Thyroid gland (tissue), 4 donors: ENCODE results near the gene RPP14. TPM values are rescaled to one million over a fixed set of nuclear protein-coding genes. Genes with fewer than 3 reads are reported as not detected.

Source experiments
- DNase-seq, 2 donors: peaks; one replicate each; pipeline ENCODE4 v3.0.0-alpha.2; 2019
- H3K27ac ChIP-seq, 3 donors: fragments of 200-600 bp; sonication (generic); 1 replicate in 2 of 3; 2 replicates in 1 of 3; pipeline ENCODE4 v1.5.1; 2016 to 2019; ENCODE audit warnings: mild to moderate bottlenecking in 1 of 3, moderate library complexity in 1 of 3
- H3K27me3 ChIP-seq: fragments of 200-600 bp; sonication (generic); one replicate; pipeline ENCODE4 v1.5.1; 2019
- H3K36me3 ChIP-seq, 2 donors: fragments of 200-600 bp; sonication (generic); one replicate each; pipeline ENCODE4 v1.5.1; 2016 to 2019
- H3K4me1 ChIP-seq, 2 donors: fragments of 200-600 bp; sonication (generic); one replicate each; pipeline ENCODE4 v1.5.1; 2017 to 2019
- H3K4me3 ChIP-seq, 3 donors: fragments of 200-600 bp; sonication (generic); replicated peaks in 1 of 3; 1 replicate in 2 of 3; 2 replicates in 1 of 3; pipeline ENCODE4 v1.5.1; 2016; ENCODE audit warnings: mild to moderate bottlenecking in 1 of 3
- H3K9me3 ChIP-seq: fragments of 200-600 bp; sonication (generic); one replicate; pipeline ENCODE4 v1.5.1; 2017
- CTCF ChIP-seq, 6 experiments: fragments of 200-600 bp in 3 of 6; fragments of 450-650 bp in 3 of 6; sonication (generic) in 3 of 6; IDR thresholded peaks; one replicate each; pipeline ENCODE4 v1.5.1; 2016 to 2019; ENCODE audit warnings: antibody characterized with exemption in 6 of 6, mild to moderate bottlenecking in 2 of 6, inconsistent platforms in 1 of 6, moderate library complexity in 1 of 6
- POLR2A ChIP-seq, 2 donors: fragments of 450-650 bp; IDR thresholded peaks; one replicate each; pipeline ENCODE4 v1.6.1; 2017; ENCODE audit warnings: antibody characterized with exemption in 2 of 2, mild to moderate bottlenecking in 2 of 2, moderate library complexity in 1 of 2
- WGBS, 2 donors: methylation state at CpG; one replicate each; pipeline ENCODE4 v1.1.5; 2017; 5-methylcytosine and 5-hydroxymethylcytosine counted together
- intact Hi-C: fragments of 100-400 bp; cut with DNase I; formaldehyde crosslinking; loops from one replicate; pipeline ENCODE4 v1.15.1; 2023
- small RNA-seq: library from RNA; depleted of rRNA; stranded (forward); fragments of <200 nt; gene quantifications from one replicate; pipeline ENCODE3, GENCODE V24; 2016
- total RNA-seq, 4 donors: library from RNA; depleted of rRNA; stranded (reverse); fragments of >200 nt; gene quantifications; one replicate each; pipeline ENCODE4 v1.2.3, GENCODE V29; 2016

RPP14 gene
- total RNA-seq, 4 donors from 2014 or later = 13.4 to 19.9 (median 15.7) TPM

- H3K4me3 ChIP-seq = no peak overlapping the region
- peaks cover 15 to 34% of the 10 kb centered on the region in 2 donors for H3K4me1 ChIP-seq
- no peaks in the 10 kb centered on the region for H3K9me3 ChIP-seq
- TF ChIP-seq CTCF (IDR thresholded peaks at IDR 0.05) (no peak), POLR2A (IDR thresholded peaks at IDR 0.05) (no peak)
- DNase-seq = no peak
- H3K27me3 ChIP-seq = no peaks in the 10 kb centered on the region
- 90 to 94% methylated on average over 4 of the region's 4 CpGs for WGBS, 2 donors
- intact Hi-C loops = no loop called here
- H3K36me3 ChIP-seq = no peaks in the 10 kb centered on the region
- no peak overlapping the region for H3K27ac ChIP-seq
Measured at GRCh38 chr3:58358808-58359207, 52.8 kb downstream of the RPP14 start.

- H3K9me3 ChIP-seq = no peaks in the 10 kb centered on the region
- intact Hi-C loops = no loop called here
- H3K36me3 ChIP-seq = no peaks in the 10 kb centered on the region
- no peak overlapping the region for H3K27ac ChIP-seq
- no peaks in the 10 kb centered on the region for H3K27me3 ChIP-seq
- no peak overlapping the region for H3K4me3 ChIP-seq
- TF ChIP-seq CTCF (IDR thresholded peaks at IDR 0.05) (no peak), POLR2A (IDR thresholded peaks at IDR 0.05) (no peak)
- DNase-seq = no peak
- 90 to 96% methylated on average over 4 of the region's 4 CpGs for WGBS, 2 donors
- H3K4me1 ChIP-seq = peaks cover 15 to 34% of the 10 kb centered on the region in 2 donors
Measured at GRCh38 chr3:58359621-58360020, 53.6 kb downstream of the RPP14 start.

- no peaks in the 10 kb centered on the region for H3K27me3 ChIP-seq
- intact Hi-C loops = no loop called here
- H3K9me3 ChIP-seq = no peaks in the 10 kb centered on the region
- TF ChIP-seq POLR2A (IDR thresholded peaks at IDR 0.05) = no peak
- TF ChIP-seq CTCF (IDR thresholded peaks at IDR 0.05) = no peak
- no peak overlapping the region for H3K4me3 ChIP-seq
- peaks cover 4 to 22% of the 10 kb centered on the region in 2 donors for H3K4me1 ChIP-seq
- no peak overlapping the region for H3K27ac ChIP-seq
- no peak for DNase-seq
- no peaks in the 10 kb centered on the region for H3K36me3 ChIP-seq
Measured at GRCh38 chr3:58361866-58362265, 55.8 kb downstream of the RPP14 start.

- H3K36me3 ChIP-seq = no peaks in the 10 kb centered on the region
- intact Hi-C loops = no loop called here
- H3K27me3 ChIP-seq = no peaks in the 10 kb centered on the region
- WGBS, 2 donors = 81 to 88% methylated on average over 1 of the region's 1 CpG
- TF ChIP-seq POLR2A (IDR thresholded peaks at IDR 0.05) (no peak), CTCF (IDR thresholded peaks at IDR 0.05) (no peak)
- H3K4me3 ChIP-seq = no peak overlapping the region
- peaks cover 4 to 12% of the 10 kb centered on the region in 2 donors for H3K4me1 ChIP-seq
- H3K9me3 ChIP-seq = no peaks in the 10 kb centered on the region
- no peak for DNase-seq
- H3K27ac ChIP-seq = no peak overlapping the region
Measured at GRCh38 chr3:58366699-58367098, 60.7 kb downstream of the RPP14 start.

GRCh38 chr3:58369038-58369437 lies 63.0 kb downstream of the RPP14 start:
- no peaks in the 10 kb centered on the region for H3K9me3 ChIP-seq
- DNase-seq = no peak
- H3K4me1 ChIP-seq = peaks cover 0 to 4% of the 10 kb centered on the region in 2 donors
- TF ChIP-seq CTCF (IDR thresholded peaks at IDR 0.05) (no peak), POLR2A (IDR thresholded peaks at IDR 0.05) (no peak)
- no peaks in the 10 kb centered on the region for H3K27me3 ChIP-seq
- H3K4me3 ChIP-seq = no peak overlapping the region
- intact Hi-C loops = no loop called here
- WGBS, 2 donors = 89 to 90% methylated on average over 1 of the region's 1 CpG
- no peaks in the 10 kb centered on the region for H3K36me3 ChIP-seq
- no peak overlapping the region for H3K27ac ChIP-seq

Small RNAs within 50 kb of the gene (small RNA-seq; reads per million reads assigned to genes)
- not detected for gene AC098479.1

Other genes starting within 250 kb of the RPP14 start
- gene DNASE1L3, start 95.3 kb upstream of the RPP14 start, total RNA-seq = 10 to 100 TPM in 3 of 4 donors, 1 to 10 TPM in 1; 5.7 to 53.3 (median 14.1) TPM
- gene ABHD6, start 68.5 kb upstream of the RPP14 start, total RNA-seq = 10 to 100 TPM; 14.7 to 28.6 (median 18.0) TPM
- 10 to 100 TPM in 3 of 4 donors, 1 to 10 TPM in 1; 8.4 to 19.8 (median 18.6) TPM for gene HTD2, start 275 bp downstream of the RPP14 start, total RNA-seq
- gene PXK, start 26.6 kb downstream of the RPP14 start, total RNA-seq = 100 to 1,000 TPM in 3 of 4 donors, 10 to 100 TPM in 1; 98.6 to 139 (median 123) TPM
- gene PDHB, start 127.6 kb downstream of the RPP14 start, total RNA-seq = 100 to 1,000 TPM in 1 of 4 donors, 10 to 100 TPM in 3; 51.5 to 139 (median 77.0) TPM
- gene KCTD6, start 185.9 kb downstream of the RPP14 start, total RNA-seq = 10 to 100 TPM; 16.6 to 33.6 (median 21.3) TPM
- 10 to 100 TPM; 17.8 to 62.2 (median 37.4) TPM for gene ACOX2, start 230.9 kb downstream of the RPP14 start, total RNA-seq